GM12892 (cell line): ENCODE data around the gene MANEAL.

ENCODE experiments used
- POLR2A ChIP-seq: IDR thresholded peaks from 2 replicates; pipeline ENCODE4 v1.6.1; 2011; ENCODE audit warnings: low read depth, low read length, control low read depth
- POLR2AphosphoS5 ChIP-seq: IDR thresholded peaks from 2 replicates; pipeline ENCODE4 v1.6.1; 2011; ENCODE audit warnings: low read depth, low read length, control low read depth
- TAF1 ChIP-seq: IDR thresholded peaks from 2 replicates; pipeline ENCODE4 v1.6.1; 2011; ENCODE audit warnings: low read depth, mild to moderate bottlenecking, control low read depth, low read length, borderline replicate concordance

GRCh38 chr1:37782491-37782890 lies 11.2 kb upstream of the MANEAL start:
- TF ChIP-seq POLR2A (no peak), POLR2AphosphoS5 (no peak), TAF1 (no peak)
